Activated T-helper 1 cell treated with Interleukin-2 at 50 U/mL for 16 hours (primary cell): ENCODE data around the gene WNT2.
"Not testable (repeated sequence)": the region's sequence is repeated elsewhere in the genome, so short reads cannot be mapped to it uniquely, and the experiment has no call there.

Experiments
- DNase-seq: peaks from one replicate; pipeline ENCODE4 v3.0.0-alpha.2; 2020; ENCODE audit warnings: low read depth

The WNT2 gene

DNA sequence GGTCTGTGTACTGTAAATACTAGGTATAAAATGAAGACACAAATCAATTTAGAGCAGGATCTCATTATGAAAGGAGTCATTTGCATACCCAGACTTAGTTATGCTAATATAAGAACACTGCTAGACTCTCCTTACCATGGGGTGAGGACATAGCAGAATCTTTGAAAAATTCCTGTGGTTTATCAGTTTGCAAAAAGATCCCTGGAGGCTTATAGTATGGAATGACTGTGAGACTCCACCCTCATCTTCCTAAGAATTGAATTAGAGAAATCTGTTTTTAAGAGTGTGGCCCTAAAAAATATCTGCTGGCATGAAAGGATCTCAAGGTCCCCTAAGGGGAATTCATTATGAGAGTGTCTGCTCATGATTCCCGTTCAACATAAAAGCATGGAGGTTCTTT is 63.2 kb downstream of the WNT2 start:
- no peak for DNase-seq

GRCh38 chr7:117251687-117252086 is 71.2 kb downstream of the WNT2 start:
- no peak for DNase-seq

GRCh38 chr7:117250801-117251200 is 72.1 kb downstream of the WNT2 start:
- no peak for DNase-seq

DNA sequence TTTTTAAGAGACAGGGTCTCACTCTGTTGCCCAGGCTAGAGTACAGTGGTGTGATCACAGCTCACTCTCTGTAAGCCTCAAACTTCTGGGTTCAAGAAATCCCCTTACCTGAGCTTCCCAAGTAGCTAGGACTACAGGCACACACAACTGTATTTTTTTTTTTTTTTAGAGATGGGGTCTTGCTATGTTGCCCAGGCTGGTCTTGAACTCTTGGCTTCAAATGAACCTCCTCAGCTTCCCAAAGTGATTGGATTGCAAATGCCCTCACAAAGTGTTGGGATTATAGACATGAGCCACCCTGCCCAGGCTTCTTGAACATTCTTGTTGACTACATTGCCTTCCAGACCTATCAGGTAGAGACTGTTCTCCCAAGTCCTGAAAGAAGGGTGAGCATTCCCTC is 72.6 kb downstream of the WNT2 start:
- no peak for DNase-seq

DNA sequence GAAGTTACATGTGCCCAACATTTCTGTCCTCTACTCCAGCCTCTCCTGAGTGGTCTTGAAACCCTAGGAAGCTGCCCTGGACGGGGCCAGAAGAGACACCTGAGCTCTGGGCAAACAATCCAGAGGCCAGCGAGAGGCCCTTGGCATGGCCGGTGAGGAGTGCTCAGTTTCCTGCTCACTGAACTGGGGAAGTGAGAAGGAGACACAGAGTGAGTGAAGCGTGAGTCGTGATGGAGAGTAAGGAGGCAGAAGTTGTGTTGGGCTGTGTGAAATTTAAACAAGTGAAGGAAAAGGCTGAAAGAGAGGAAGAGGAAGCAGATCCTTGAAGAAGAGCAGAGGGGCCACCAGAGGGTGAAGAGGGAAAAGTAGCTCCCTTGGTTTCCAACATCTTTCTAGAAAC is 73.2 kb downstream of the WNT2 start:
- no peak for DNase-seq

GRCh38 chr7:117248829-117249228 is 74.0 kb downstream of the WNT2 start:
- no peak for DNase-seq

- DNase-seq = no peak
Observed at GRCh38 chr7:117247809-117248208, 75.0 kb downstream of the WNT2 start.

DNA sequence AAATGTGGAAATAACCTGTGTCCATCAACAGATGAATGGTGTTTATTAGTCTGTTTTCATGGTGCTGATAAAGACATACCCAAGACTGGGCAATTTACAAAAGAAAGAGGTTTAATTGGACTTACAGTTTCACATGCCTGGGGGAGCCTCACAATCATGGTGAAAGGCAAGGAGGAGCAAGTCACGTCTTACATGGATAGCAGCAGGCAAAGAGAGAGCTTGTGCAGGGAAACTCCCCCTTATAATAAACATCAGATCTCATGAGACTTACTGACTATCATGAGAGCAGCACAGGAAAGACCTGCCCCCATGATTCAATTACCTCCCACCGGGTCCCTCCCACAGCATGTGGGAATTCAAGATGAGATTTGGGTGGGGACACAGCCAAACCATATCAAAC is 77.2 kb downstream of the WNT2 start:
- DNase-seq = not testable (repeated sequence)

GRCh38 chr7:117243390-117243789 is 79.5 kb downstream of the WNT2 start:
- DNase-seq = no peak

DNA sequence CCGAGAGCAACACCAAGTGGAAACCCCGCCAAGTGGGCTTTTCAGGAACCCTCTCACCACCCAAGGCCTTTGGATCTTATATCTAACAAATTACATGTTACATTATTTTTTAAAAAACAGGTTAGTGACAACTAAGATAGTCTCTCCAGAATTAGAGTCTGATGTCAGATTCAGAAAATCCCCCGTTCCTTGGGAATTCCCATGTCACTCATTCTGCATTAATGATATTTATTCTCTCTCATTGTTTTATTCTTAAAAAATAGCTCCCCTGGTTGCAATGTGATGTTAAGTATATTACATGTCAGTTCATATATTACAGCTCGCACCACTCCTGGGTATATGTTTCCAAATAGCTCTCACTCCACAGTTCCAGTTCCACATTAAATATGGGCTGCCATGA is 81.8 kb downstream of the WNT2 start:
- no peak for DNase-seq

- DNase-seq = no peak
Observed at GRCh38 chr7:117238937-117239336, 83.9 kb downstream of the WNT2 start.

GRCh38 chr7:117238472-117238871 is 84.4 kb downstream of the WNT2 start:
- no peak for DNase-seq

DNA sequence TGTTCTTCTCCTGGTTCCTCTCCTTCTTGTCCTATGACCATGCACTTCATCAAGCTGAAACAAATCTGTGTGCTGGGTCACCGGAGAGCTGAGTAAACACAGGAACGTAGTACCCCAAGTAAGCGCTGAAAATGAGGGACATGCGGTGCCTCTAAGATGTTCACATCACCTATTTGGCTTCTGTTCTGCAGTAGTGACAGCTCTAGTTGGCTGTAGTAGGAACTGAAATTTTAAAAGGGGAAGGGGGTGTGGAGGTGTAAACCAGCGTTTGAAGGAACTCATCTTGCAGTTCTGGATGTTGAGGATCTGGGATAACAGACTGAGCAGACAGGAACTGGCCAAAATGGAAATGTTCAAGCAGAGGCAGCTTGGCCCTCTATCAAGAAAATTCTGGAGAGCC is 85.2 kb downstream of the WNT2 start:
- DNase-seq = no peak

DNA sequence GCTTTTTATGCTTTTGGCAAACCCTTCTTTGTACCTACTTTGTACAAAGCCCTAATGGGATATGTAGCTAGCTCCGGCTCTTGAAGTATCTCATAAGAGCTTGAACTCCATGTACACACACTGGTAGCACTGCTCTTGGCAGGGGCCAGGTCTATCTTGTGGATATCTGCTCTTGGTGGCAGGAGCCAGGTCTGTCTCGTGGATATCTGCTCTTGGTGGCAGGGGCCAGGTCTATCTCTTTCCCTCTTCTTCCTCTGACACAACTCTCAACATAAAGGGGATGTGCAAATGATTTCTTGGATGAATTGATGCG is 91.9 kb downstream of the WNT2 start:
- DNase-seq = no peak

- DNase-seq = no peak
Observed at GRCh38 chr7:117230276-117231046, 92.4 kb downstream of the WNT2 start.

DNA sequence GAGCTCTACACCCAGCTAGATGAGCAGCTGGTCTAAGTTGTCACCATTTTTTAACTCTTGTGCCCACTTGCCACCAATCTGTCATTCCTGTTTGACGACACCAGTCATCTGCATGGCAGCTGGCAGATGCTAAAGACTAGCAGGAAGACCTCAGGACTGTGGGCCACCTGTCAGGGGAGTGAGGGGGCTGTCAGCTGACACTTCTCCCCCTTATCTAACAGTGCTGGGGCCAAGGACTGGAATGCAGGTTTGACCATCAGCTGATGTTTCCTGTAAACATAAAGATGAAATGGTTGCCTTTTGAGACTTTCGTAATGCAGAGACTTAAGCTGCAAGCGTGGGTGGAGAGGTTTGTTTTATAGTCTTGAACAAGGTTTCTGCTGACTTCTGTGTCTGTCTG is 93.5 kb downstream of the WNT2 start:
- no peak for DNase-seq

GRCh38 chr7:117227091-117227490 is 95.8 kb downstream of the WNT2 start:
- no peak for DNase-seq

GRCh38 chr7:117225536-117225935 is 97.3 kb downstream of the WNT2 start:
- no peak for DNase-seq
